ENCODE data around the gene UBA3.

The UBA3 gene

DNA sequence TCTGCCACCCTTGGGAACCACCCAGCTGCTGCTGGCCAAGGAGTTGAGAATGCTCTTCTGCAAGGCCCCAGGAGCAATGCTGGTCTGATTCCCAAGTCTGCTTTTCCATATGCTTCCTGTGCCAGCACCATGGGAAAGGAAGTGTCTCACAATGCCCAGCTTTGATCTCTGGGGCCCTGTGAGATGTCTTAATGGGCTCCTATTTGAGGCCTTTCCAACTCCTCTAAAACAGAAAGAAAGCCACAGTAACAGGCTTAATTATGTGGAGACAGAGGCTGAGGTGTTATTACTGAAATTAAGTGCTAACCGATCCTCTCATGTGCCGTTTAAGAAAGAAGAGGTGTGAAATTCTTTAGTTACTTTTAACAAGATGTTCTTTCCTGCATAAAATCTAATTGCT is 71.2 kb downstream of the UBA3 start:
- Histone ChIP-seq H3K4me1 (ENCODE audit: insufficient read depth, low read length) (peaks cover 36% of the 10 kb centered on the region), H3K9me3 (ENCODE audit: low read length) (no peaks in the 10 kb centered on the region), H3K36me3 (ENCODE audit: insufficient read depth, low read length) (peaks cover 31% of the 10 kb centered on the region), H3K9ac (ENCODE audit: low read length) (no peak overlapping the region), H3K27ac (ENCODE audit: low read depth, low read length) (no peak overlapping the region), H3K27me3 (ENCODE audit: control insufficient read depth in 1 of 2, insufficient read depth in 2 of 2, low read length in 2 of 2) (no peaks in the 10 kb centered on the region), H3K4me3 (ENCODE audit: low read depth in 1 of 2, low read length in 2 of 2) (no peak overlapping the region)

DNA sequence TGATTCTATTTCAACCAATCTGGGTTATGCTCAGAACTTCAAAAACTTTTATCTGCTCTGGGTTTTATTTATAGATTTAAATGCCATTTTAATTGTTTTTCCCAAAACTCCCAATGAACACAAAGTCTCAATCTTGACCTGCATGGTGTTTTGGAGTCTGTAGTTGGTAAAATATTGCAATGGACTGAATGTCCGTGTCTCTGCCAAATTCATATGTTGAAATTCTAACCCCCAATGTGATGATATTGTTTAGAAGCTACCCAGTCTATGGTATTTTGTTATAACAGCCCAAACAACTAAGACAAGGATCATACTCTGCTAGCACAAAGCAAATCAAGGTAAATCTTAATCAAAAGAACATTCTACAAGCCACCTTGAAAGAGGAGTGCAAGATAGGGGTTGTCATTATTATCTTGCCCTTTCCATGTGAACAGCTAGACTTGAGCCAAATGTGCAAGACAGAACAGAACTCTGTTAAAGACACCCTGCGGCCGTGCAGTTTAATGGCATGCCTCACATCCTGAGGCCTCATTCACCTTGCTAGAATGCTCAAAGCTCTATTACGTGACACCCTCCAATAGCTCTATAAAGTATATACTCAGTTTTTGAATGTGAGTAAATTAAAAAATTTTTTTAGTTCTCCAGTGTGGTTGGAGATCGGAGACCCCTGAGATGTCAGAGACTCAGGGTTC is 74.2 kb downstream of the UBA3 start:
- H3K4me1 ChIP-seq (ENCODE audit: insufficient read depth, low read length) = peaks cover 22% of the 10 kb centered on the region
- H3K36me3 ChIP-seq (ENCODE audit: insufficient read depth, low read length) = peaks cover 45% of the 10 kb centered on the region
- H3K9me3 ChIP-seq (ENCODE audit: low read length) = no peaks in the 10 kb centered on the region
- no peak overlapping the region for H3K27ac ChIP-seq (ENCODE audit: low read depth, low read length)
- H3K4me3 ChIP-seq (ENCODE audit: low read depth in 1 of 2, low read length in 2 of 2) = no peak overlapping the region
- H3K27me3 ChIP-seq (ENCODE audit: control insufficient read depth in 1 of 2, insufficient read depth in 2 of 2, low read length in 2 of 2) = no peaks in the 10 kb centered on the region
- H3K9ac ChIP-seq (ENCODE audit: low read length) = no peak overlapping the region

DNA sequence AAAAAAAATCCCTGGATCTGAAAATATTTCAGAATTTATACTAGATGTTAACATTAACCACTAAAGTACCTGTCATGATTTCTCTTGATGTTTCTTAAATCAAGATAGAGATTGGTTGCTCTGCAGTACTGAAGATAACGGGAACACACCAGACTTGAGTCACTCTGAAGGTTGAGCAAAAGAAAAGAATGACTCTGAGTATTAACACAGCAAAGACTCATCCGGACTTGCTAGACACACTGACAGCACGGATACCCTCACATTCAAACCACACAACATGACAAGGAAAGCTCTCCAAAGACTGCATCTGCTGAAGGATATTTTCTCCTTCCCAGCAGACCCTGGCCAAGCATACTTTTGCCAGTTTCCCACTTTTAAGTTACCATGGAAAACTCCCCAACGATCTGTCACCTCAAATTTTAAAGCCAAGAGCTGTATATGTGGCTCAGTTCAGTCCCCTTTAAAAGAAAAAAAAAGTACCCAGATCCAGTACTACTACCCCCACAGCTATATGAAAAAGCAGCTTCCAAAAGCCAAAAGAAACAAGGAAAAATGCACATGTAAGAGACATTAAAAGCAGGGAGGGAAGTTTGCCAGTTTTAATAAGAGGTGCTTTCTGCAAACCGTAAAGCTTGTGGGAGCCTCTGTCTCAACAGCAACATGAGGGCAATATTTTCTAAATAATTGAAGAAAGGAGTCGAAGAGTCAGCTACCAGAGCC is 74.9 kb downstream of the UBA3 start:
- H3K27ac ChIP-seq (ENCODE audit: low read depth, low read length) = no peak overlapping the region
- H3K4me1 ChIP-seq (ENCODE audit: insufficient read depth, low read length) = peaks cover 15% of the 10 kb centered on the region
- no peaks in the 10 kb centered on the region for H3K27me3 ChIP-seq (ENCODE audit: control insufficient read depth in 1 of 2, insufficient read depth in 2 of 2, low read length in 2 of 2)
- H3K9ac ChIP-seq (ENCODE audit: low read length) = no peak overlapping the region
- no peaks in the 10 kb centered on the region for H3K9me3 ChIP-seq (ENCODE audit: low read length)
- H3K36me3 ChIP-seq (ENCODE audit: insufficient read depth, low read length) = peaks cover 40% of the 10 kb centered on the region
- no peak overlapping the region for H3K4me3 ChIP-seq (ENCODE audit: low read depth in 1 of 2, low read length in 2 of 2)

Measured in muscle layer of colon (tissue), 2 donors.